HG02759 (cell line): ENCODE results near the gene ABHD11.
"Not testable (repeated sequence)": the region's sequence is repeated elsewhere in the genome, so short reads cannot be mapped to it uniquely, and the experiment has no call there.

Experiments used
- ATAC-seq: cut with Tn5 transposase; IDR thresholded peaks from one replicate; pipeline ENCODE4 v1.9.1; 2021; ENCODE audit warnings: mild to moderate bottlenecking, moderate library complexity; ENCODE audit not compliant: unreplicated experiment

Gene ABHD11

GRCh38 chr7:73746378-73746777 lies 7.8 kb upstream of the ABHD11 start:
- ATAC-seq = no peak

GRCh38 chr7:73742753-73743641 lies 4.4 kb upstream of the ABHD11 start:
- ATAC-seq = no peak

DNA sequence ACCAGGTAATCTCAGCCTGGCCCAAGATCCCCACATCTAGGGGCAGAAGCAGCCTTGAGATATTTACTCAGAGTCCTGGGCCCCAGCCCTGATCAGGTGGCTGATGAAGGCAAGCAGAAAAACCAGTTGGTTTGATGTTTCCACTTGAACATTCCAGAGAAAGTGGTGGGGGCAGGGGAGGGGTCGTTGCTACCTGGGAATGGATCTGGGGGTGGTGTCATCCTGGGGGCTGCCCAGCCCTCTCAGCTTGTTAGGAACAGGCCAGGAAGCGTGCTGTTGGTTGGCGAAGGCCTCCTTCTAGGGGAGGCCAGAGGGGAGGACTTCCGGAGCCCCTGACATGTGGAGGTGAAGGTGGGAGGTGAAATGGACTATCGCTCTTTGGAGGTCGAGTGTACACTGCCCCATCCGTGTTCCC lies 3.7 kb upstream of the ABHD11 start:
- ATAC-seq = no peak

DNA sequence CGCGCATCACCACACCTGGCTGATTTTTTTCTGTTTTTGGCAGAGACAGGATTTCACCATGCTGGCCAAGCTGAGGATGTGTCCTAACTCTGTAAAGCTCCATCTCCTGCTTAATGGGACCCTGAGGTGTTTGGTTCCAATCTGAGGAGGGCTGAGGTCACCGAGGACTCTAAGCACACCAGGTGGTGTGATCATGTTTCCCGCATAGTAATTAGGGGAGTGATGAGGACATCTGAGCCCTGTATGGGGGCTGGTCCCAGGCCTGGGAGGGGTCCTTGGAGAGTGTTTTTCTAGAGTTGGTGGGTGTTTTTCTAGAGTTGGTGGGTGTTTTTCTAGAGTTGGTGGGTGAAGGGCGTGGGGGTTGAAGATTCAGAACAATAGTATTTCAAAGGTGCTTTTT lies 3.0 kb upstream of the ABHD11 start:
- no peak for ATAC-seq

DNA sequence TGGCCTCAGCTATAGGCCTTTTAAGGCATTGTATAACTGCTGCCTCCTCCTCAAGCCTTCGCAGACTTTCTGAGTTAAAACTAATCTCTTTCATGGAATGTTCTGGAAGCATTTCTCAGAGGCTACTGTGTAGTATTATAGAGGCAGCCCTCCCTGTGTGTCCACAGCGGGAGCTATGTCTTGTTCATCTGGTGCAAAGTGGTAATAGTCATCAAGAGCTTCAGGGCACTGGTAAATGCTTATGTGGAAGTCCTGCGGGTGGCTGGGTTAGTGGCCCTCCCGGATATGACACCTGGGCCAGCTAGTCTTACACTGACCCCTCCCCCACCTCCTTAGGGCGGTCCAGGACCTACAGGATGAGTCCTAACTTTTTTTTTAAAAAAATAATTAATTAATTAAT lies 2.2 kb upstream of the ABHD11 start:
- ATAC-seq = no peak

DNA sequence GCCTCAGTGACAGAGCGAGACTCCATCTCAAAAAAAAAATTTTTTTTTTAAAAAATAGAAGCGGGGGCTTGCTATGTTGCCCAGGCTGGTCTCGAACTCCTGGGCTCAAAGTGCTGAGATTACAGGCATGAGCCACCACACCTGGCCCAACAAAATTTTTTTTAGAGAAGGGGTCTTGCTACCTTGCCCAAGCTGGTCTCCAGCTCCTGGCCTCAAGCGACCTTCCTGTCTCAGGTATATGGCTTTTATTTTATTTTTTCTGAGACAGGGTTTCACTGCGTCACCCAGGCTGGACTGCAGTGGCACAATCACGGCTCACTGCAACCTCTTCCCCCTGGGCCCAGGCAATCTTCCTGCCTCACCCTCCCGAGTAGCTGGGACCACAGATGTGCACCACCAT lies 1.6 kb upstream of the ABHD11 start:
- no peak for ATAC-seq

DNA sequence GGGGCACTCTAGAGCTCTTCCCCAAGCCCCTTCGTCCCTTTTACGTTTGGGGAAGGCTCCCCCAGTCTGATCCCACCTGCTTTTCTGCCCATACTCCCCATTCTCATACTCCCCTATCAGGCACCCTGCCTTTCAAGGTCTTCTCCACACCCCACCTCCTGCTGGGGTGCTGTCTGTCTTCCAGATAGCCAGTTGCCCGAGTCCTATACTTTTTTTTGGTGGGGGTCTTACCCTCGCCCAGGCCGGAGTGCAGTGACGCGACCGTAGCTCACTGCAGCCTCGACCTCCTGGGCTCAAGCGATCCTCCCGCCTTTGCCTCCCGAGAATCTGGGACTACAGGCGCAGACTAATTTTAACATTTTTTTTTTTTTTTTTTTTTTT lies 775 bp upstream of the ABHD11 start:
- ATAC-seq = no peak

DNA sequence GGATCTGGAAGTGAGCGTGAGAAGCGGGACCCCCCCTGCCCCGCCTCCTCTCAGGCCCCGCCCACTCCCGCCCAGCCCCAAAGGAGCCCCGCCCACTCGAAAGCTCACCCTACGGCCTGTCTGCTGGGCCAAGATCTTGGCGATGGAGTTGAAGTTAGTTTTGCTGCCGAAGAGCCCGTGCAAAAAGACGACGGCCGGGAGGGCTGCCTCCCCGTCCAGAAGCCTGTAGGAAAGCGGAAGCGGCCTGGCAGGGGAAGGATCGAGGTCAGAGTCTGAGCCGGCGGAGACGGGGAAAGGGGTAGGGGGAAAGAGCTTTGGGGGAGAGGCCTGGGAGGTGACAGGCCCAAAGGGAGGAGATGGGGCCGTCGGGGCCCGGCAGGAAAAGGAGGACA lies 386 bp downstream of the ABHD11 start:
- peak; percentile 18 for ATAC-seq

GRCh38 chr7:73737491-73738219 lies 947 bp downstream of the ABHD11 start:
- no peak for ATAC-seq

GRCh38 chr7:73736885-73737284 lies 1.7 kb downstream of the ABHD11 start:
- no peak for ATAC-seq

DNA sequence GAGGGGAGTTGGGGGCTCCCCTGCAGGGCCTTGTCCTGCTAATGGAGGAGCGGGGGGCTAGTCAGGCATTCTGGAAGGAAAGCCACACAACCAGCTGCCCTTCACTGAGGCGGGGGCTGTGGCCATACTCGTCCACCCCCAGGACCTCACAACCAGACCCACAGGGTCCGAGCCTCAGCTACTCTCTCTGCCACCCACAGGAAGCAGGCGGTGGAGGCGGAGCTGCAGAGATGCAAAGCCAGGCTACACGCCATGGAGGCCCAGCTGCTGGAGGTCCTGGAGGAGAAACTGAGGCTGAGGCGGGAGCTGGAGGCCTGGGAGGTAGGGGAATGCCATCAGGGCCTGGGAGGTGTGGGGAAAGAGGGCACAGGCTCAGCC lies 3.1 kb downstream of the ABHD11 start:
- ATAC-seq = no peak

DNA sequence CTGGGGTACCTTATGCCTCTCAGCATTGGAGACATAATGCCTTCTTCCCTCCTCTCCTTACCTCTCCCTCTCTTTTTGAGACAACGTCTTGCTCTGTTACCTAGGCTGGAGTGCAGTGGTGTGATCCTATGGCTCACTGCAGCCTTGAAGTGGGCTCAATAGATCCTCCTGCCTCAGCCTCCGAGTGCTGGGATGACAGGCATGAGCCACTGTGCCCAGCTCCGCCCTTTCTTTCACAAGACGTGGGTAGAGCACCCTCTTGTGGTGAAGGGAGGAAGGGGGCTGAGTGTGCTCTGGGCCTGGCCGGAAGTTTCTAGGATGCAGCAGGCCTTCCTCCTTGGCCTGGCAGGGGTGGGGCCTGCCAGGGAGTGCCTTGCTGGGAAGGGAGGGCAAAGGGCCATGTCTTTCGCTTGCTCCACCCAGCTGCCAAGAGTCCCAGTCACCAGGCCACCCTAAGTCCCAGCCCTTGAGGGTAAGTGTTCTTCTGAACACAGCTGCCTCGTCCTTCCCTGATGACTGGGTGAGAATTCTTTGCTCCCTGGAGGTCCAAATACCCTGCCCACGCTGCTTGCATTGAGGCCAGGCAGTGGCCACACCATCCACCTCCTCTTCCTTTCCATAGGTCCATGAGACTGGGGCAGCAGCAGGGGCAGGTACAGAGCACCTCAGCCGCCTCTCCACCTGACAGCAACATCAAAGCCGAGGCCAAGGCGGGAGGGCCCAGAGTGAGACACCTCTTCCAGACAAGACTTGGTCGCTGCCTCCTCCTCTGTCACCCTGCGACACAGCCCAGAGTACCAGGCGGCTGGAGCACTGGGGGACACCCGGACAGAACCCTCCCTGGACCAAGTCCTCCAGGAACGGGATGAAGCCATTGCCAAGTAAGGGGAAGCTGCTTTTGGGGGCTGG lies 3.7 kb downstream of the ABHD11 start:
- ATAC-seq = peak; percentile 38

GRCh38 chr7:73732397-73732796 lies 6.2 kb downstream of the ABHD11 start:
- no peak for ATAC-seq

- ATAC-seq = no peak
These were observed 8.1 kb downstream of the ABHD11 start for GRCh38 chr7:73730485-73730884.

GRCh38 chr7:73728551-73728950 lies 10.1 kb downstream of the ABHD11 start:
- ATAC-seq = no peak

GRCh38 chr7:73727952-73728351 lies 10.7 kb downstream of the ABHD11 start:
- no peak for ATAC-seq

GRCh38 chr7:73726083-73726466 lies 12.5 kb downstream of the ABHD11 start:
- ATAC-seq = peak; percentile 23

DNA sequence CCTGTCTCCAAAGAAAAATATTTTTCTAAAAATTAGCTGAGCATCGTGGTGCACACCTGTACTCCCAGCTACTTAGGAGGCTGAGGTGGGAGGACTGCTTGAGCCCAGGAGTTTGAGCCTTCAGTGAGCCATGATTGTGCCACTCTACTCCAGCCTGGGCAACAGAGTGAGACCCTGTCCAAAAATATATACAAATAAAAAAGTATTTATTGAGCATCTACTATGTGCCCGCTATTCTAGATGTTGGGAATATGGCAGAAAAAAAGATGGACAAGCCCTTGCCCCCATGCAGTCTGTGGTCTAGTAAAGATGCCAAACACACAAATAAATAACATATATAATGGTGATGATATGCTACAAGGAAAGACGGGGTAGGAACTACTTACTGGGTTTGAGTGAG lies 14.8 kb downstream of the ABHD11 start:
- ATAC-seq = no peak

GRCh38 chr7:73722785-73723184 lies 15.8 kb downstream of the ABHD11 start:
- ATAC-seq = no peak

DNA sequence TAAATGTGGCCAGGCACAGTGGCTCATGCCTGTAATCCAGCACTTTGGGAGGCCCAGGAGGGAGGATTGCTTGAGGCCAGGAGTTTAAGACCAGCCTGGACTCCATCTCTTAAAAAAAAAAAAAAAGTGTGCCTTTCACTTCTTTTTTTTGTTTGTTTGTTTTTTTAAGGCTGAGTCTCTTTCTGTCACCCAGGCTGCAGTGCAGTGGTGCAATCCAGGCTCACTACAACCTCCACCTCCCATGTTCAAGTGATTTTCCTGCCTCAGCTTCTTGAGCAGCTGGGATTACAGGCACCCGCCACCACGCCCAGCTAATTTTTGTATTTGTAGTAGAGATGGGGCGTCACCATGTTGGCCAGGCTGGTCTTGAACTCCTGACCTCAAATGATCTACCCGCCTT lies 16.4 kb downstream of the ABHD11 start:
- ATAC-seq = not testable (repeated sequence)

- ATAC-seq = no peak
These were observed 17.2 kb downstream of the ABHD11 start for GRCh38 chr7:73721377-73721817.
